Endothelial cell of umbilical vein (primary cell): ENCODE data around the gene JAKMIP1. TPM values are rescaled to one million over a fixed set of nuclear protein-coding genes. Genes with fewer than 3 reads are reported as not detected.

Experiments used
- BruUV-seq: library from RNA; stranded (reverse); fragments of 400-500 nt; replicated peaks from 2 replicates; lab custom pipeline; 2021; lab: Mats Ljungman, UMichigan
- CTCF ChIA-PET: fragments of 300-600, 350-600 bp; sonication (Branson Sonifier 250); formaldehyde crosslinking; loops from one replicate; lab custom pipeline; 2021; ENCODE audit warnings: antibody characterized with exemption, inconsistent platforms; lab: Charles Lee
- POLR2A ChIA-PET: fragments of 300-600, 350-600 bp; sonication (Branson Sonifier 250); formaldehyde crosslinking; loops from one replicate; lab custom pipeline; 2021; ENCODE audit warnings: antibody characterized with exemption, inconsistent platforms; lab: Charles Lee
- DNase-seq: peaks from one replicate; pipeline ENCODE4 v3.0.0-alpha.2; 2011; ENCODE audit warnings: low read depth, low spot score
- FAIRE-seq: peaks from 2 replicates; lab custom pipeline; 2011; peaks lifted over from hg19 to GRCh38; lab: Jason Lieb, UNC
- H2AFZ ChIP-seq: 2 replicates; pipeline ENCODE4 v1.6.0; 2012; ENCODE audit warnings: low read depth, low read length, control low read depth, inconsistent platforms
- H3K27ac ChIP-seq: 2 replicates; pipeline ENCODE4 v1.5.1; 2011; ENCODE audit warnings: low read depth, mild to moderate bottlenecking, control low read depth, low read length, moderate library complexity; ENCODE audit not compliant: insufficient read depth
- H3K27me3 ChIP-seq, 2 experiments: 2 replicates each; pipeline versions ENCODE4 v1.6.0 to v1.6.1; 2011; ENCODE audit warnings: low read length in 2 of 2, mixed read lengths in 1 of 2; ENCODE audit not compliant: control insufficient read depth in 2 of 2, insufficient read depth in 2 of 2
- H3K36me3 ChIP-seq, 2 experiments: 2 replicates in 1 of 2; 3 replicates in 1 of 2; pipeline ENCODE4 v1.5.1; 2011; ENCODE audit warnings: low read length in 2 of 2, mild to moderate bottlenecking in 1 of 2, moderate library complexity in 1 of 2; ENCODE audit not compliant: control insufficient read depth in 2 of 2, insufficient read depth in 2 of 2; ENCODE audit errors: extremely low read depth in 1 of 2
- H3K4me1 ChIP-seq: 3 replicates; pipeline ENCODE4 v1.5.1; 2011; ENCODE audit warnings: mild to moderate bottlenecking, low read length; ENCODE audit not compliant: control insufficient read depth, insufficient read depth; ENCODE audit errors: extremely low read depth
- H3K4me2 ChIP-seq: 2 replicates; pipeline ENCODE4 v1.6.1; 2011; ENCODE audit warnings: low read length, control low read depth, mixed read lengths; ENCODE audit not compliant: insufficient read depth
- H3K4me3 ChIP-seq, 3 experiments: fragments of 200-600 bp in 1 of 3; sonication (generic), shearing (Covaris generic) in 1 of 3; replicated peaks in 1 of 3; 2 replicates each; pipeline ENCODE4 v1.5.1; 2011 to 2016; ENCODE audit warnings: control low read depth in 3 of 3, low read length in 3 of 3, mild to moderate bottlenecking in 2 of 3, inconsistent platforms in 1 of 3, low read depth in 1 of 3, moderate library complexity in 1 of 3; ENCODE audit not compliant: insufficient read depth in 1 of 3
- H3K79me2 ChIP-seq: 2 replicates; pipeline ENCODE4 v1.6.0; 2012; ENCODE audit warnings: low read length, inconsistent platforms; ENCODE audit not compliant: control insufficient read depth, insufficient read depth
- H3K9ac ChIP-seq: replicated peaks from 2 replicates; pipeline ENCODE3; 2011; ENCODE audit warnings: low read length, control low read depth; ENCODE audit not compliant: insufficient read depth; ENCODE audit errors: extremely low read depth
- H3K9me1 ChIP-seq: replicated peaks from 3 replicates; pipeline ENCODE4 v1.6.0; 2011; ENCODE audit warnings: mild to moderate bottlenecking, low read length; ENCODE audit not compliant: control insufficient read depth, insufficient read depth; ENCODE audit errors: extremely low read depth
- H3K9me3 ChIP-seq: replicated peaks from 2 replicates; pipeline ENCODE4 v1.5.1; 2012; ENCODE audit warnings: low read length, inconsistent platforms; ENCODE audit not compliant: control insufficient read depth, insufficient read depth
- H4K20me1 ChIP-seq: replicated peaks from 2 replicates; pipeline ENCODE3; 2011; ENCODE audit warnings: mild to moderate bottlenecking, low read length; ENCODE audit not compliant: control insufficient read depth, insufficient read depth; ENCODE audit errors: extremely low read depth
- CTCF ChIP-seq, 2 donors: IDR thresholded peaks; 1 replicate in 1 of 2; 2 replicates in 1 of 2; pipeline ENCODE4 v1.5.1; 2011; ENCODE audit warnings: low read length in 2 of 2, mild to moderate bottlenecking in 2 of 2, moderate library complexity in 2 of 2, control low read depth in 1 of 2, inconsistent platforms in 1 of 2, low read depth in 1 of 2; ENCODE audit not compliant: insufficient read depth in 1 of 2; ENCODE audit errors: extremely low read depth in 1 of 2
- EZH2 ChIP-seq: IDR thresholded peaks from 2 replicates; pipeline ENCODE4 v1.6.1; 2012; ENCODE audit warnings: borderline replicate concordance, low read depth, mild to moderate bottlenecking, moderate library complexity, low read length, inconsistent platforms; ENCODE audit not compliant: severe bottlenecking
- FOS ChIP-seq: IDR thresholded peaks from 2 replicates; pipeline ENCODE4 v1.6.1; 2011; ENCODE audit warnings: mild to moderate bottlenecking, low read length, moderate library complexity, borderline replicate concordance; ENCODE audit not compliant: insufficient read depth
- GATA2 ChIP-seq: IDR thresholded peaks from 2 replicates; pipeline ENCODE4 v1.7.0; 2011; ENCODE audit warnings: low read depth, mild to moderate bottlenecking, moderate library complexity, mixed read lengths, low read length; ENCODE audit not compliant: insufficient read length, insufficient read depth
- JUN ChIP-seq: IDR thresholded peaks from 2 replicates; pipeline ENCODE4 v1.6.1; 2011; ENCODE audit warnings: borderline replicate concordance, low read depth; ENCODE audit not compliant: insufficient read length, insufficient read depth
- MAX ChIP-seq: IDR thresholded peaks from 2 replicates; pipeline ENCODE4 v1.6.1; 2011; ENCODE audit not compliant: insufficient read depth, insufficient read length
- MYC ChIP-seq: IDR thresholded peaks from one replicate; pipeline ENCODE4 v1.6.1; 2011; ENCODE audit warnings: mild to moderate bottlenecking, low read depth, low read length
- POLR2A ChIP-seq: IDR thresholded peaks from 2 replicates; pipeline ENCODE4 v1.6.1; 2012; ENCODE audit warnings: low read depth, mild to moderate bottlenecking, control low read depth, low read length
- POLR2AphosphoS5 ChIP-seq: IDR thresholded peaks from 2 replicates; pipeline ENCODE4 v1.6.1; 2012; ENCODE audit warnings: low read depth, mild to moderate bottlenecking, control low read depth, low read length, moderate library complexity; ENCODE audit not compliant: insufficient read depth
- dilution Hi-C: fragments of 300-500 bp; cut with MboI; formaldehyde crosslinking; loops from one replicate; pipeline ENCODE4 v1.15.0; 2019; ENCODE audit warnings: low sequenced_read_pairs; ENCODE audit not compliant: extremely low pct_ligation_motif_present
- intact Hi-C: fragments of 100-400 bp; cut with micrococcal nuclease; formaldehyde crosslinking; loops from one replicate; pipeline ENCODE4 v1.10.0; 2022
- polyA plus RNA-seq, 4 experiments: library from polyadenylated mRNA; depleted of rRNA in 3 of 4; stranded (reverse) in 3 of 4; unstranded in 1 of 4; fragments of >200 nt; gene quantifications; 2 replicates each; pipeline versions ENCODE4 v1.2.1 to v1.2.3, GENCODE V29; 2011 to 2012; ENCODE audit warnings: missing spikeins in 1 of 4
- total RNA-seq: library from RNA; stranded (reverse); gene quantifications from 2 replicates; pipeline ENCODE4 v1.2.3, GENCODE V29; 2021

The JAKMIP1 gene
- total and polyA plus RNA-seq, 2 donors (not counting 3 experiments of a cell fraction or from before 2014, with no cell fraction given), result not detected

GRCh38 chr4:6090931-6091330, 109.4 kb downstream of the JAKMIP1 start:
- Histone ChIP-seq H2AFZ (no peak overlapping the region), H3K9me1 (no peaks in the 10 kb centered on the region), H3K27me3 (no peaks in the 10 kb centered on the region), H3K4me2 (no peak overlapping the region), H3K27ac (no peak overlapping the region), H3K9me3 (no peaks in the 10 kb centered on the region), H3K4me3 (no peak overlapping the region), H3K4me1 (no peaks in the 10 kb centered on the region), H3K36me3 (no peaks in the 10 kb centered on the region), H3K9ac (no peak overlapping the region), H3K79me2 (no peaks in the 10 kb centered on the region), H4K20me1 (no peaks in the 10 kb centered on the region)
- POLR2A ChIA-PET, result no interaction called here
- CTCF ChIA-PET, result no interaction called here
- DNase-seq (no peak), FAIRE-seq (no peak)
- dilution Hi-C loops (no loop called here), intact Hi-C loops (no loop called here)
- TF ChIP-seq MAX, result no peak
- no peak for TF ChIP-seq FOS
- no peak for TF ChIP-seq GATA2
- TF ChIP-seq POLR2AphosphoS5, result no peak
- TF ChIP-seq JUN, result no peak
- no TSS peak for BruUV-seq

- H3K79me2 ChIP-seq, result no peaks in the 10 kb centered on the region
- intact Hi-C loops, result no loop called here
- ChIA-PET CTCF (interaction anchor here (1.2 to 3.2 kb wide), 2 partner anchors 26 to 91 kb away, joined by 4 to 21 read pairs; no protein-coding TSS in a partner anchor), POLR2A (no interaction called here)
- H3K27ac ChIP-seq, result no peak overlapping the region
- H3K27me3 ChIP-seq, result no peaks in the 10 kb centered on the region
- dilution Hi-C loops, result no loop called here
- no peak overlapping the region for H3K4me2 ChIP-seq
- no peaks in the 10 kb centered on the region for H3K9me3 ChIP-seq
- H3K36me3 ChIP-seq, result no peaks in the 10 kb centered on the region
- no peak for TF ChIP-seq JUN
- no peak for TF ChIP-seq GATA2
- TF ChIP-seq EZH2, result no peak
- no peak for TF ChIP-seq MAX
- TF ChIP-seq CTCF (IDR thresholded peaks at IDR 0.05; ENCODE audit: extremely low read depth in 1 of 2, insufficient read depth in 1 of 2, low read depth in 1 of 2, low read length in 2 of 2), result no peak
- no peak for TF ChIP-seq FOS
- TF ChIP-seq POLR2AphosphoS5, result no peak
- TF ChIP-seq MYC, result no peak
- TF ChIP-seq POLR2A, result no peak
- H3K4me3 ChIP-seq, result no peak overlapping the region
- H3K9me1 ChIP-seq, result no peaks in the 10 kb centered on the region
- H4K20me1 ChIP-seq, result no peaks in the 10 kb centered on the region
- H3K4me1 ChIP-seq, result no peaks in the 10 kb centered on the region
- H3K9ac ChIP-seq, result no peak overlapping the region
- BruUV-seq, result no TSS peak
- DNase-seq, result no peak
- H2AFZ ChIP-seq, result no peak overlapping the region
- FAIRE-seq, result no peak
Observed at GRCh38 chr4:6088950-6089349, 111.4 kb downstream of the JAKMIP1 start.
